NCI-H446 (cell line): ENCODE measurements around the gene NEMF.
"Not testable (repeated sequence)": the region's sequence is repeated elsewhere in the genome, so short reads cannot be mapped to it uniquely, and the experiment has no call there.

Experiments used
- DNase-seq, 2 experiments: peaks; one replicate each; lab custom pipeline; 2025; lab: John Stamatoyannopoulos, UW

NEMF gene

GRCh38 chr14:49852301-49853157 is at the start of gene NEMF:
TSS of gene NEMF (minus strand) at chr14:49852788. CDS start at chr14:49852753, 35 bp downstream.
- peak; percentile 93 for DNase-seq

- no peak for DNase-seq
Measured at GRCh38 chr14:49900973-49901372, 48.4 kb upstream of the NEMF start.

GRCh38 chr14:49898485-49898884 is 45.9 kb upstream of the NEMF start:
- no peak for DNase-seq

GRCh38 chr14:49897965-49898364 is 45.4 kb upstream of the NEMF start:
- DNase-seq, result no peak

- no peak for DNase-seq
Measured at GRCh38 chr14:49897414-49897813, 44.8 kb upstream of the NEMF start.

- no peak for DNase-seq
Measured at GRCh38 chr14:49896966-49897365, 44.4 kb upstream of the NEMF start.

GRCh38 chr14:49896272-49896671 is 43.7 kb upstream of the NEMF start:
- DNase-seq, result not testable (repeated sequence)

GRCh38 chr14:49895480-49895879 is 42.9 kb upstream of the NEMF start:
- no peak for DNase-seq

- DNase-seq, result not testable (repeated sequence)
Measured at GRCh38 chr14:49894214-49895107, 41.9 kb upstream of the NEMF start.

- no peak for DNase-seq
Measured at GRCh38 chr14:49893309-49894213, 41.0 kb upstream of the NEMF start.

- DNase-seq, result peak; percentile 94 to 98
Measured at GRCh38 chr14:49892636-49893308, 40.2 kb upstream of the NEMF start, which contains the start of gene ARF6. TSS of gene ARF6 (plus strand) at chr14:49893082. CDS start at chr14:49893737, 655 bp downstream.

GRCh38 chr14:49892301-49892635 is 39.7 kb upstream of the NEMF start:
- DNase-seq, result peak; percentile 60 to 75

GRCh38 chr14:49888293-49888692 is 35.7 kb upstream of the NEMF start:
- DNase-seq, result no peak

- no peak for DNase-seq
Measured at GRCh38 chr14:49886523-49886922, 33.9 kb upstream of the NEMF start.

GRCh38 chr14:49882826-49883694 is 30.5 kb upstream of the NEMF start:
- no peak for DNase-seq

- no peak for DNase-seq
Measured at GRCh38 chr14:49881350-49882001, 28.9 kb upstream of the NEMF start.

- DNase-seq, result no peak
Measured at GRCh38 chr14:49880267-49881064, 27.9 kb upstream of the NEMF start.

GRCh38 chr14:49879646-49880204 is 27.1 kb upstream of the NEMF start:
- DNase-seq, result peak in 1 of 2 experiments; percentile 64
